OCI-LY3 (cell line): ENCODE data around the gene PIGX.

Experiments used
- H2AFZ ChIP-seq: fragments of 200-600, 300-600 bp; shearing (Covaris generic); 2 replicates; pipeline ENCODE4 v1.6.0; 2014; ENCODE audit warnings: antibody characterized with exemption, low read depth, low read length
- H3K27ac ChIP-seq: fragments of 200-600, 300-600 bp; sonication (generic); 2 replicates; pipeline ENCODE4 v1.5.1; 2014; ENCODE audit warnings: mild to moderate bottlenecking, low read length, moderate library complexity, mixed read lengths
- H3K27me3 ChIP-seq: fragments of 200-600, 300-600 bp; sonication (generic); 2 replicates; pipeline ENCODE4 v1.6.1; 2014; ENCODE audit warnings: low read depth, low read length, mixed read lengths
- H3K36me3 ChIP-seq: fragments of 200-600, 300-600 bp; sonication (generic); replicated peaks from 2 replicates; pipeline ENCODE3; 2014; ENCODE audit warnings: low read depth, low read length, mixed read lengths
- H3K4me1 ChIP-seq: fragments of 300-600, 200-600 bp; sonication (generic); 2 replicates; pipeline ENCODE4 v1.6.1; 2014; ENCODE audit warnings: low read length, mixed read lengths
- H3K4me2 ChIP-seq: fragments of 200-600, 300-600 bp; sonication (generic); 2 replicates; pipeline ENCODE4 v1.6.1; 2014; ENCODE audit warnings: low read length, mixed read lengths
- H3K4me3 ChIP-seq: fragments of 300-600, 200-600 bp; sonication (generic); 2 replicates; pipeline ENCODE4 v1.5.1; 2014; ENCODE audit warnings: antibody characterized with exemption, mild to moderate bottlenecking, low read length, moderate library complexity
- H3K79me2 ChIP-seq: fragments of 300-600, 200-600 bp; shearing (Covaris generic); 2 replicates; pipeline ENCODE4 v1.6.1; 2014; ENCODE audit warnings: mild to moderate bottlenecking, low read length, mixed read lengths
- H3K9ac ChIP-seq: fragments of 300-600, 200-600 bp; shearing (Covaris generic); 2 replicates; pipeline ENCODE4 v1.6.0; 2014; ENCODE audit warnings: mild to moderate bottlenecking, low read length, moderate library complexity
- H3K9me3 ChIP-seq: fragments of 200-600, 300-600 bp; shearing (Covaris generic); 2 replicates; pipeline ENCODE4 v1.6.1; 2014; ENCODE audit warnings: low read length, mixed read lengths; ENCODE audit not compliant: insufficient read depth
- H4K20me1 ChIP-seq: fragments of 200-600, 300-600 bp; sonication (generic); 2 replicates; pipeline ENCODE4 v1.6.1; 2016; ENCODE audit warnings: low read length, mixed read lengths; ENCODE audit not compliant: insufficient read depth
- EZH2phosphoT487 ChIP-seq: fragments of 200-600 bp; shearing (Covaris generic); IDR thresholded peaks from 2 replicates; pipeline ENCODE4 v1.6.1; 2018; ENCODE audit warnings: antibody characterized with exemption, mixed run types, low read depth
- TF ChIP-seq, protein P1 (sequence below): fragments of 200-600, 300-600 bp; sonication (generic); IDR thresholded peaks from 2 replicates; pipeline ENCODE4 v1.5.1; 2014; ENCODE audit warnings: antibody characterized with exemption, low read length, low read depth

PIGX gene

DNA sequence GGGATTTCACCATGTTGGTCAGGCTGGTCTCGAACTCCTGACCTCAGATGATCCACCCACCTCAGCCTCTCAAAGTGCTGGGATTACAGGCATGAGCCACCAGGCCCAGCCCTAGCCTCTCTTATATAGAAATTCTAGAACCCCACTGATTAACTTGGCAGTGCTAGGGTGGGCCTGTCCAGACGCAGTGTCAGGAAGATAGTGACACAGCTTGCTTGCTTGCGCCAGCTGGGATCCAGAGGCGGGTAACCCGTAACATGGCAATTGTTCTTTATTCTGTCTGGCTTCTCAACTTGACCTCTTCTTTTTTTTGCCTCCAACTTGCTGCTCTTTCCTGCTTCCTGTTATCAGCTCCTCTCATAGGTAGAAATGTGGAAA, 16.3 kb upstream of the PIGX start:
- Histone ChIP-seq H3K79me2 (no peaks in the 10 kb centered on the region), H3K9me3 (no peaks in the 10 kb centered on the region), H3K36me3 (peaks cover 4% of the 10 kb centered on the region), H3K4me1 (no peaks in the 10 kb centered on the region), H3K4me3 (no peak overlapping the region), H4K20me1 (no peaks in the 10 kb centered on the region), H2AFZ (no peak overlapping the region), H3K27me3 (no peaks in the 10 kb centered on the region), H3K27ac (no peak overlapping the region), H3K4me2 (no peak overlapping the region), H3K9ac (no peak overlapping the region)
- TF ChIP-seq, protein P1, sequence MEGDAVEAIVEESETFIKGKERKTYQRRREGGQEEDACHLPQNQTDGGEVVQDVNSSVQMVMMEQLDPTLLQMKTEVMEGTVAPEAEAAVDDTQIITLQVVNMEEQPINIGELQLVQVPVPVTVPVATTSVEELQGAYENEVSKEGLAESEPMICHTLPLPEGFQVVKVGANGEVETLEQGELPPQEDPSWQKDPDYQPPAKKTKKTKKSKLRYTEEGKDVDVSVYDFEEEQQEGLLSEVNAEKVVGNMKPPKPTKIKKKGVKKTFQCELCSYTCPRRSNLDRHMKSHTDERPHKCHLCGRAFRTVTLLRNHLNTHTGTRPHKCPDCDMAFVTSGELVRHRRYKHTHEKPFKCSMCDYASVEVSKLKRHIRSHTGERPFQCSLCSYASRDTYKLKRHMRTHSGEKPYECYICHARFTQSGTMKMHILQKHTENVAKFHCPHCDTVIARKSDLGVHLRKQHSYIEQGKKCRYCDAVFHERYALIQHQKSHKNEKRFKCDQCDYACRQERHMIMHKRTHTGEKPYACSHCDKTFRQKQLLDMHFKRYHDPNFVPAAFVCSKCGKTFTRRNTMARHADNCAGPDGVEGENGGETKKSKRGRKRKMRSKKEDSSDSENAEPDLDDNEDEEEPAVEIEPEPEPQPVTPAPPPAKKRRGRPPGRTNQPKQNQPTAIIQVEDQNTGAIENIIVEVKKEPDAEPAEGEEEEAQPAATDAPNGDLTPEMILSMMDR = no peak
- no peak for TF ChIP-seq EZH2phosphoT487

DNA sequence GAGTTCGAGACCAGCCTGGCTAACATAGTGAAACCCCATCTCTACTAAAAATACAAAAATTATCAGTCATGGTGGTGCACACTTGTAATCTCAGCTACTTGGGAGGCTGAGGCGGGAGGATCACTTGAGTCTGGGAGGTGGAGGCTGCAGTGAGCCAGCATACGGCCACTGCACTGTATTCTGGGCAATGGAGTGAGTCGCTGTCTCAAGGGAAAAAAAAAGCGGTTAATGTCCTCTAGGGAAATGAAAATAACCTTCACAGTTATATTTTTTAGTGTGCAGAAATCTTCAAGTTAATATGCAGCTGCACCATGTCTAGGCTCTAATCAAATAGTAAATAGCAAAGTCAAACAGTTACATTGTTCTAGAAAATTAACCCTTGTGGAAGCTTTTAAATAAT, 14.9 kb upstream of the PIGX start:
- Histone ChIP-seq H3K9ac (no peak overlapping the region), H3K4me3 (no peak overlapping the region), H3K36me3 (peaks cover 4% of the 10 kb centered on the region), H4K20me1 (no peaks in the 10 kb centered on the region), H3K79me2 (no peaks in the 10 kb centered on the region), H3K9me3 (no peaks in the 10 kb centered on the region), H2AFZ (no peak overlapping the region), H3K4me2 (no peak overlapping the region), H3K4me1 (no peaks in the 10 kb centered on the region), H3K27me3 (no peaks in the 10 kb centered on the region), H3K27ac (no peak overlapping the region)
- no peak for TF ChIP-seq EZH2phosphoT487
- TF ChIP-seq, protein P1 = no peak

DNA sequence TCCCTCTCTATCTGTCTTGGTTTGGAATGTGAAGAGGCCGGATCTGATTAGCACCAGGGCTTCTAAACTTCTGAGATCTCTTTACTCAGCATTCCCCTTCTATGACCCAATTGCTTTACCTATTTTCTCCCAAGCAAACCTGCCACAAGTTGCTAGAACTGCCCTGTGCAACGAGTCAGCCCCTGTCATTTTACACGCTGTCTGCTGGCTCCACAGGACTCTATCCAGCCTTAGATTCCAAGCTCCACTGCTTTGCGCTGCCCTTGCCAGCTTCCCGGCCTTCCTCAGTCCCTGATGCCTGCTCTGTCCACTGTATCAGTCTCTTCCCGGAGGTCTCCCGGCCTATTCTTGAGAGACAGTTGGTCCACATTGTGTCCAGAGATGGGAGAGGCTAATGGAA, 12.4 kb upstream of the PIGX start:
- Histone ChIP-seq H3K79me2 (no peaks in the 10 kb centered on the region), H3K36me3 (peaks cover 4% of the 10 kb centered on the region), H4K20me1 (no peaks in the 10 kb centered on the region; the same call in 1 of the 2 replicates), H3K4me3 (no peak overlapping the region), H3K4me2 (no peak overlapping the region), H3K27ac (no peak overlapping the region), H3K27me3 (no peaks in the 10 kb centered on the region), H3K9me3 (no peaks in the 10 kb centered on the region), H3K4me1 (no peaks in the 10 kb centered on the region), H3K9ac (no peak overlapping the region), H2AFZ (no peak overlapping the region)
- TF ChIP-seq, protein P1 = no peak
- TF ChIP-seq EZH2phosphoT487 = no peak

DNA sequence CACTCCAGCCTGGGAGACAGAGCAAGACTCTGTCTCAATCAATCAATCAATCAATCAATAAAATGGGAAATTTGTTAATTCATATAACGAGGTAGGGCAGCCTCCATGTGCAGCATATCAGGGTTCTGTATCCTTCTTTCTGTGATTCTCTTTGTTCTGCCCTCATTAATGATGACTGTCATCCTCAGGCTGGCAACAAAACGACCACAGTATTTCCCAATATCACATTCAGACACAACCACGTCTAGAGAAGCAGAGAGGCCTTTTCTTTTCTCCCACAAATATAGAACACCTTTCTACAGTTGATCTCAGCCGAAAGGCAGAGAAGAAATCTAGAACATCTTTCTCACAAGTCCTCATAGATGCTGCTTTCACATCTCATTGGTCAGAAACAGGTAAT, 11.4 kb upstream of the PIGX start:
- Histone ChIP-seq H4K20me1 (no peaks in the 10 kb centered on the region; the same call in 1 of the 2 replicates), H2AFZ (no peak overlapping the region), H3K9me3 (no peaks in the 10 kb centered on the region), H3K4me3 (no peak overlapping the region), H3K27me3 (no peaks in the 10 kb centered on the region), H3K79me2 (no peaks in the 10 kb centered on the region), H3K9ac (no peak overlapping the region), H3K27ac (no peak overlapping the region), H3K36me3 (no peaks in the 10 kb centered on the region), H3K4me2 (no peak overlapping the region), H3K4me1 (no peaks in the 10 kb centered on the region)
- TF ChIP-seq EZH2phosphoT487 = no peak
- TF ChIP-seq, protein P1 = no peak
